Panc1 (cell line): ENCODE measurements around the gene THSD7B. TPM values are rescaled to one million over a fixed set of nuclear protein-coding genes. Genes with fewer than 3 reads are reported as not detected.

Experiments
- ATAC-seq: fragments of 200-7000 bp; cut with Tn5 transposase; 2 replicates; pipeline ENCODE4 v1.9.1; 2020; ENCODE audit warnings: mild to moderate bottlenecking, moderate library complexity
- BruUV-seq: library from RNA; stranded (reverse); fragments of 400-500 nt; replicated peaks from 2 replicates; lab custom pipeline; 2021; lab: Mats Ljungman, UMichigan
- CTCF ChIA-PET: fragments of 300-600 bp; sonication (Branson Sonifier 250); formaldehyde crosslinking; loops from one replicate; lab custom pipeline; 2022; ENCODE audit warnings: antibody characterized with exemption; lab: Charles Lee
- POLR2A ChIA-PET: fragments of 300-600 bp; sonication (Branson Sonifier 250); formaldehyde crosslinking; loops from one replicate; lab custom pipeline; 2022; ENCODE audit warnings: antibody characterized with exemption; lab: Charles Lee
- DNase-seq: peaks from one replicate; pipeline ENCODE4 v3.0.0-alpha.2; 2010; ENCODE audit warnings: low read depth, low spot score
- H3K27ac ChIP-seq: 2 replicates; pipeline ENCODE4 v1.5.1; 2011; ENCODE audit warnings: mild to moderate bottlenecking, low read length, inconsistent platforms
- H3K27me3 ChIP-seq: fragments of 200-500 bp; sonication (Bioruptor generic); 2 replicates; pipeline ENCODE4 v1.6.0; 2014; ENCODE audit warnings: low read length, inconsistent platforms; ENCODE audit not compliant: control insufficient read depth, insufficient read depth
- H3K36me3 ChIP-seq: fragments of 200-500 bp; sonication (Bioruptor generic); 2 replicates; pipeline ENCODE4 v1.5.1; 2014; ENCODE audit warnings: inconsistent platforms, mild to moderate bottlenecking, low read length, moderate library complexity; ENCODE audit not compliant: control insufficient read depth, insufficient read depth
- H3K4me1 ChIP-seq: 2 replicates; pipeline ENCODE4 v1.5.1; 2011; ENCODE audit warnings: inconsistent platforms, mild to moderate bottlenecking, low read length, moderate library complexity; ENCODE audit not compliant: control insufficient read depth, insufficient read depth
- H3K4me3 ChIP-seq, 2 experiments: 2 replicates each; pipeline ENCODE4 v1.5.1; 2011 to 2012; ENCODE audit warnings: low read depth in 2 of 2, low read length in 2 of 2, mild to moderate bottlenecking in 2 of 2, inconsistent platforms in 1 of 2, moderate library complexity in 1 of 2
- H3K9me3 ChIP-seq: fragments of 200-500 bp; sonication (Bioruptor generic); 2 replicates; pipeline ENCODE4 v1.5.1; 2014; ENCODE audit warnings: low read depth, mild to moderate bottlenecking, inconsistent platforms, low read length, moderate library complexity; ENCODE audit not compliant: control insufficient read depth, insufficient read depth
- POLR2AphosphoS5 ChIP-seq: IDR thresholded peaks from 2 replicates; pipeline ENCODE4 v1.6.1; 2012; ENCODE audit warnings: mild to moderate bottlenecking, low read depth, low read length, moderate library complexity
- SIN3A ChIP-seq: IDR thresholded peaks from 2 replicates; pipeline ENCODE4 v1.6.1; 2012; ENCODE audit warnings: low read depth, mild to moderate bottlenecking, low read length, moderate library complexity, borderline replicate concordance; ENCODE audit not compliant: insufficient read depth
- TCF7L2 ChIP-seq: IDR thresholded peaks from 2 replicates; pipeline ENCODE4 v1.6.1; 2011; ENCODE audit warnings: mild to moderate bottlenecking, low read depth, low read length, inconsistent platforms
- in situ Hi-C: cut with HindIII; loops from 2 replicates; pipeline ENCODE4 v1.10.0; 2016; ENCODE audit warnings: low sequenced_read_pairs, low pct_unique_long_range_greater_than_20kb
- intact Hi-C: fragments of 100-400 bp; cut with micrococcal nuclease; formaldehyde crosslinking; loops from one replicate; pipeline ENCODE4 v1.10.0; 2022; ENCODE audit not compliant: unreplicated experiment
- total RNA-seq: library from RNA; stranded (reverse); gene quantifications from one replicate; pipeline ENCODE4 v1.2.1, GENCODE V29; 2021; ENCODE audit not compliant: unreplicated experiment
- TF ChIP-seq, protein P1 (sequence below), 2 experiments: IDR thresholded peaks; 2 replicates each; pipeline ENCODE4 v1.6.1; 2011 to 2012; ENCODE audit warnings: low read depth in 2 of 2, control low read depth in 1 of 2, low read length in 1 of 2, mild to moderate bottlenecking in 1 of 2, moderate library complexity in 1 of 2; ENCODE audit not compliant: insufficient read depth in 1 of 2
- TF ChIP-seq, protein P2 (sequence below): fragments of 450-650 bp; IDR thresholded peaks from 2 replicates; pipeline ENCODE4 v1.5.1; 2017; ENCODE audit warnings: mild to moderate bottlenecking

The THSD7B gene
- total RNA-seq, 1 experiment from 2014 or later = not detected

DNA sequence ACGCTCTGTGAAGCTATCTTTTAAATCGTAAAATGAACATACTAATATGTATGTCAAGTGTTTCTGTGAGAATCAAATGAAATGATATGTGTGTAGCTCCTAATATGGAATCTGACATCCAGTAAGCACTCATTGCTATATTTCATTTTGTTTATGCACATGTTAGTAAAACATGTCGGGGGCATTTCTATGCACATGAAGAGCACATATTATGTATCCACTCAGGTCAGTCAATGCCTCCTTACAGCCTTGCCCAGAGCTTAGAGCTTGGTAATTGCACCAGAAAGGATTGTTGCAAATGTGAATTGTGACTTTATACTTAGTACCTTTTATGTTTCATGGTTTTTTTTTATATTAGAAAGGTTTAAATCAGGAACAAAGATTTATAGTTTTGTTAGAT, 735.3 kb downstream of the THSD7B start:
- no peak for ATAC-seq
- H3K27me3 ChIP-seq = no peaks in the 10 kb centered on the region
- no peak overlapping the region for H3K27ac ChIP-seq
- ChIA-PET CTCF (no interaction called here), POLR2A (no interaction called here)
- in situ Hi-C loops (no loop called here), intact Hi-C loops (no loop called here)
- H3K4me3 ChIP-seq = no peak overlapping the region
- H3K4me1 ChIP-seq = no peaks in the 10 kb centered on the region
- H3K36me3 ChIP-seq = no peaks in the 10 kb centered on the region
- H3K9me3 ChIP-seq = no peaks in the 10 kb centered on the region
- TF ChIP-seq, protein P1, sequence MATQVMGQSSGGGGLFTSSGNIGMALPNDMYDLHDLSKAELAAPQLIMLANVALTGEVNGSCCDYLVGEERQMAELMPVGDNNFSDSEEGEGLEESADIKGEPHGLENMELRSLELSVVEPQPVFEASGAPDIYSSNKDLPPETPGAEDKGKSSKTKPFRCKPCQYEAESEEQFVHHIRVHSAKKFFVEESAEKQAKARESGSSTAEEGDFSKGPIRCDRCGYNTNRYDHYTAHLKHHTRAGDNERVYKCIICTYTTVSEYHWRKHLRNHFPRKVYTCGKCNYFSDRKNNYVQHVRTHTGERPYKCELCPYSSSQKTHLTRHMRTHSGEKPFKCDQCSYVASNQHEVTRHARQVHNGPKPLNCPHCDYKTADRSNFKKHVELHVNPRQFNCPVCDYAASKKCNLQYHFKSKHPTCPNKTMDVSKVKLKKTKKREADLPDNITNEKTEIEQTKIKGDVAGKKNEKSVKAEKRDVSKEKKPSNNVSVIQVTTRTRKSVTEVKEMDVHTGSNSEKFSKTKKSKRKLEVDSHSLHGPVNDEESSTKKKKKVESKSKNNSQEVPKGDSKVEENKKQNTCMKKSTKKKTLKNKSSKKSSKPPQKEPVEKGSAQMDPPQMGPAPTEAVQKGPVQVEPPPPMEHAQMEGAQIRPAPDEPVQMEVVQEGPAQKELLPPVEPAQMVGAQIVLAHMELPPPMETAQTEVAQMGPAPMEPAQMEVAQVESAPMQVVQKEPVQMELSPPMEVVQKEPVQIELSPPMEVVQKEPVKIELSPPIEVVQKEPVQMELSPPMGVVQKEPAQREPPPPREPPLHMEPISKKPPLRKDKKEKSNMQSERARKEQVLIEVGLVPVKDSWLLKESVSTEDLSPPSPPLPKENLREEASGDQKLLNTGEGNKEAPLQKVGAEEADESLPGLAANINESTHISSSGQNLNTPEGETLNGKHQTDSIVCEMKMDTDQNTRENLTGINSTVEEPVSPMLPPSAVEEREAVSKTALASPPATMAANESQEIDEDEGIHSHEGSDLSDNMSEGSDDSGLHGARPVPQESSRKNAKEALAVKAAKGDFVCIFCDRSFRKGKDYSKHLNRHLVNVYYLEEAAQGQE (IDR thresholded peaks at IDR 0.05; ENCODE audit: insufficient read depth in 1 of 2, low read depth in 2 of 2, low read length in 1 of 2) = no peak
- no peak for TF ChIP-seq SIN3A
- TF ChIP-seq, protein P2, sequence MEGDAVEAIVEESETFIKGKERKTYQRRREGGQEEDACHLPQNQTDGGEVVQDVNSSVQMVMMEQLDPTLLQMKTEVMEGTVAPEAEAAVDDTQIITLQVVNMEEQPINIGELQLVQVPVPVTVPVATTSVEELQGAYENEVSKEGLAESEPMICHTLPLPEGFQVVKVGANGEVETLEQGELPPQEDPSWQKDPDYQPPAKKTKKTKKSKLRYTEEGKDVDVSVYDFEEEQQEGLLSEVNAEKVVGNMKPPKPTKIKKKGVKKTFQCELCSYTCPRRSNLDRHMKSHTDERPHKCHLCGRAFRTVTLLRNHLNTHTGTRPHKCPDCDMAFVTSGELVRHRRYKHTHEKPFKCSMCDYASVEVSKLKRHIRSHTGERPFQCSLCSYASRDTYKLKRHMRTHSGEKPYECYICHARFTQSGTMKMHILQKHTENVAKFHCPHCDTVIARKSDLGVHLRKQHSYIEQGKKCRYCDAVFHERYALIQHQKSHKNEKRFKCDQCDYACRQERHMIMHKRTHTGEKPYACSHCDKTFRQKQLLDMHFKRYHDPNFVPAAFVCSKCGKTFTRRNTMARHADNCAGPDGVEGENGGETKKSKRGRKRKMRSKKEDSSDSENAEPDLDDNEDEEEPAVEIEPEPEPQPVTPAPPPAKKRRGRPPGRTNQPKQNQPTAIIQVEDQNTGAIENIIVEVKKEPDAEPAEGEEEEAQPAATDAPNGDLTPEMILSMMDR = no peak
- no peak for TF ChIP-seq TCF7L2
- no peak for TF ChIP-seq POLR2AphosphoS5
- BruUV-seq = no TSS peak
- DNase-seq = no peak

DNA sequence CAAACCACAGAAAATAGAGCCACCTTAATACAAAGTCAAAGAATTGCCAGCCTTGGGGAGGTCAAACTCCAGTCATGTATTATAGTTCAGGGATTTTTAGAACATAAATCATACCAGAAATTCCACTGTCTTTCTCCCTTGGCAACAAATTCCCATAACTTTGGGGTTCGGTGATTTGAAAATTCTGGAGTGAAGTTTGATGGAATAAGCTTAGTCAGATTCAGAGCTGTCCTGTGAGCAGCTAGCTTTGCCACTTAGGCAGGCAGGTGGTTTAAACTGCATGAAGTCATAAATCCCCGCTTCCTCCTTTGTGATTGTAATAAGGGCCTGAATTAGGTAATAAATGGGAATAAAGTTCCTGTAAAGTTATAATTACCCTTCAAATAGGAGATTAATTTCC, 741.9 kb downstream of the THSD7B start:
- H3K27ac ChIP-seq = no peak overlapping the region
- no peak for DNase-seq
- CTCF ChIA-PET = no interaction called here

More for the DNA sequence above, 741.9 kb downstream of the THSD7B start:
- in situ Hi-C loops (no loop called here), intact Hi-C loops (no loop called here)
- BruUV-seq = no TSS peak
- Histone ChIP-seq H3K27me3 (no peaks in the 10 kb centered on the region; the same call in 1 of the 2 replicates), H3K4me3 (no peak overlapping the region), H3K4me1 (no peaks in the 10 kb centered on the region), H3K36me3 (no peaks in the 10 kb centered on the region), H3K9me3 (no peaks in the 10 kb centered on the region)
- ATAC-seq = no peak
- POLR2A ChIA-PET = no interaction called here
- TF ChIP-seq TCF7L2 = no peak
- TF ChIP-seq SIN3A = no peak
- TF ChIP-seq POLR2AphosphoS5 = no peak
- TF ChIP-seq, protein P2 = no peak
- TF ChIP-seq, protein P1 (IDR thresholded peaks at IDR 0.05; ENCODE audit: insufficient read depth in 1 of 2, low read depth in 2 of 2, low read length in 1 of 2) = no peak
